Caco-2 (cell line): ENCODE measurements around the gene ADARB2. TPM values are rescaled to one million over a fixed set of nuclear protein-coding genes. Genes with fewer than 3 reads are reported as not detected.

ENCODE experiments used
- BruUV-seq: library from RNA; stranded (reverse); fragments of 400-500 nt; replicated peaks from 2 replicates; lab custom pipeline; 2021; lab: Mats Ljungman, UMichigan
- CTCF ChIA-PET: fragments of 300-600 bp; sonication (Branson Sonifier 250); formaldehyde crosslinking; loops from one replicate; lab custom pipeline; 2022; ENCODE audit warnings: antibody characterized with exemption; lab: Charles Lee
- POLR2A ChIA-PET: fragments of 300-600 bp; sonication (Branson Sonifier 250); formaldehyde crosslinking; loops from one replicate; lab custom pipeline; 2022; ENCODE audit warnings: antibody characterized with exemption; lab: Charles Lee
- DNase-seq, 2 experiments: peaks; one replicate each; pipeline versions ENCODE4 v3.0.0 to v3.0.0-alpha.2; 2020 to 2022
- H3K27me3 ChIP-seq: replicated peaks from 2 replicates; pipeline ENCODE4 v1.6.0; 2011; ENCODE audit warnings: low read length; ENCODE audit not compliant: control insufficient read depth, insufficient read depth
- H3K36me3 ChIP-seq: 2 replicates; pipeline ENCODE4 v1.5.1; 2011; ENCODE audit warnings: low read length; ENCODE audit not compliant: control insufficient read depth, insufficient read depth
- H3K4me1 ChIP-seq: fragments of 250-450 bp; sonication (Bioruptor Pico); 2 replicates; pipeline ENCODE4 v1.5.1; 2020; ENCODE audit warnings: mild to moderate bottlenecking
- H3K4me3 ChIP-seq: 2 replicates; pipeline ENCODE4 v1.5.1; 2011; ENCODE audit warnings: low read depth, mild to moderate bottlenecking, control low read depth, low read length
- H3K9me3 ChIP-seq: fragments of 250-450 bp; sonication (Bioruptor Pico); 2 replicates; pipeline ENCODE4 v1.5.1; 2020; ENCODE audit warnings: mild to moderate bottlenecking, moderate library complexity
- H3K27ac Mint-ChIP-seq: one replicate; pipeline ENCODE4 v1.8.0; 2022; ENCODE audit warnings: mixed read lengths; ENCODE audit not compliant: unreplicated experiment
- H3K27me3 Mint-ChIP-seq: one replicate; pipeline ENCODE4 v1.8.0; 2022; ENCODE audit warnings: mixed read lengths; ENCODE audit not compliant: insufficient read depth, unreplicated experiment
- H3K36me3 Mint-ChIP-seq: one replicate; pipeline ENCODE4 v1.8.0; 2022; ENCODE audit warnings: mild to moderate bottlenecking, mixed read lengths; ENCODE audit not compliant: insufficient read depth, unreplicated experiment
- H3K4me1 Mint-ChIP-seq: one replicate; pipeline ENCODE4 v1.8.0; 2022; ENCODE audit warnings: low read depth, mixed read lengths; ENCODE audit not compliant: unreplicated experiment
- H3K4me3 Mint-ChIP-seq: one replicate; pipeline ENCODE4 v1.8.0; 2022; ENCODE audit warnings: mild to moderate bottlenecking, moderate library complexity, mixed read lengths; ENCODE audit not compliant: unreplicated experiment
- H3K9me3 Mint-ChIP-seq: one replicate; pipeline ENCODE4 v1.8.0; 2022; ENCODE audit warnings: mixed read lengths; ENCODE audit not compliant: unreplicated experiment
- intact Hi-C: fragments of 100-400 bp; cut with micrococcal nuclease; formaldehyde crosslinking; loops from one replicate; pipeline ENCODE4 v1.10.0; 2022; ENCODE audit not compliant: unreplicated experiment
- total RNA-seq: library from RNA; stranded (reverse); gene quantifications from 2 replicates; pipeline ENCODE4 v1.2.3, GENCODE V29; 2022
- TF ChIP-seq, protein P1 (sequence below), 2 experiments: fragments of 200-600 bp in 1 of 2; IDR thresholded peaks; 1 replicate in 1 of 2; 2 replicates in 1 of 2; pipeline versions ENCODE4 v1.5.1 to v1.8.0; 2011 to 2022; ENCODE audit warnings: antibody characterized with exemption in 1 of 2, control low read depth in 1 of 2, inconsistent platforms in 1 of 2, low read depth in 1 of 2, low read length in 1 of 2, mild to moderate bottlenecking in 1 of 2, moderate library complexity in 1 of 2; ENCODE audit not compliant: insufficient read depth in 1 of 2, severe bottlenecking in 1 of 2, unreplicated experiment in 1 of 2

ADARB2 gene
- total RNA-seq, 1 experiment from 2014 or later = 0.27 TPM

DNA sequence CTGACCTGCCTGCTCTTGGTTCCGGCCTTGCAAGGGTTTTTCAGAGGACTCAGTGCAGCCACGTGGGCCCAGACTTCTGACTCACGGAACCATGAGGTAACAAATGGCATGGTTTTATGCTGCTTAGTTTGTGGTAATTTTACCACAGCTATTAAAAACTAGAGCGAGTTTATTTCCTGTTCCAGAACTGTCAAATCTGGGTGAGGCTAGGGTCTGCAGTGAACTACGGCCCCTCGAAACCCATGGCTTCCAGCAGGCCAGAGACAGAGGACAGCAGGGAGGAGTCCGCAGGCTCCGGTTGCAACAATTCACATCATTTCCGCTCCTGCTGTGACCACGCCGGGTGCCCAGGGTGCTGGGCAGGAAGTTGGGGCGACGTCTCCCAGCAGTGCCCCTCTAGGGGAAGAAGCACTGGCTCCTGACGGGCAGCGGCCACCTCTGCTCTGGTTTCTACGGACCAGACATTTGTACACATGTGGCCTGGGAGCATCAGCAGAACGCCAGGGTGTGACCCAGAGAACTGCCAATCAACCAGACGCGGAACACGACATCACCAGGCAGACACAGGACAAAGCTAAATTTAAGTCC lies 74.8 kb downstream of the ADARB2 start:
- no TSS peak for BruUV-seq
- Histone ChIP-seq H3K36me3 (no peaks in the 10 kb centered on the region), H3K27me3 (no peaks in the 10 kb centered on the region), H3K4me3 (no peak overlapping the region), H3K9me3 (peaks cover 16% of the 10 kb centered on the region), H3K4me1 (0 out of 2 replicates have a peak, but pooled peaks cover 9% of the 10 kb centered on the region)
- no peak overlapping the region for H3K27ac Mint-ChIP-seq
- ChIA-PET CTCF (no interaction called here), POLR2A (no interaction called here)
- peaks cover 32% of the 10 kb centered on the region for H3K9me3 Mint-ChIP-seq
- DNase-seq = no peak
- peaks cover 8% of the 10 kb centered on the region for H3K4me1 Mint-ChIP-seq
- intact Hi-C loops = no loop called here
- no peaks in the 10 kb centered on the region for H3K36me3 Mint-ChIP-seq
- peaks cover 7% of the 10 kb centered on the region for H3K27me3 Mint-ChIP-seq
- no peak overlapping the region for H3K4me3 Mint-ChIP-seq
- TF ChIP-seq, protein P1, sequence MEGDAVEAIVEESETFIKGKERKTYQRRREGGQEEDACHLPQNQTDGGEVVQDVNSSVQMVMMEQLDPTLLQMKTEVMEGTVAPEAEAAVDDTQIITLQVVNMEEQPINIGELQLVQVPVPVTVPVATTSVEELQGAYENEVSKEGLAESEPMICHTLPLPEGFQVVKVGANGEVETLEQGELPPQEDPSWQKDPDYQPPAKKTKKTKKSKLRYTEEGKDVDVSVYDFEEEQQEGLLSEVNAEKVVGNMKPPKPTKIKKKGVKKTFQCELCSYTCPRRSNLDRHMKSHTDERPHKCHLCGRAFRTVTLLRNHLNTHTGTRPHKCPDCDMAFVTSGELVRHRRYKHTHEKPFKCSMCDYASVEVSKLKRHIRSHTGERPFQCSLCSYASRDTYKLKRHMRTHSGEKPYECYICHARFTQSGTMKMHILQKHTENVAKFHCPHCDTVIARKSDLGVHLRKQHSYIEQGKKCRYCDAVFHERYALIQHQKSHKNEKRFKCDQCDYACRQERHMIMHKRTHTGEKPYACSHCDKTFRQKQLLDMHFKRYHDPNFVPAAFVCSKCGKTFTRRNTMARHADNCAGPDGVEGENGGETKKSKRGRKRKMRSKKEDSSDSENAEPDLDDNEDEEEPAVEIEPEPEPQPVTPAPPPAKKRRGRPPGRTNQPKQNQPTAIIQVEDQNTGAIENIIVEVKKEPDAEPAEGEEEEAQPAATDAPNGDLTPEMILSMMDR (IDR thresholded peaks at IDR 0.05; ENCODE audit: insufficient read depth in 1 of 2, low read depth in 1 of 2, low read length in 1 of 2, severe bottlenecking in 1 of 2, unreplicated experiment in 1 of 2) = no peak

DNA sequence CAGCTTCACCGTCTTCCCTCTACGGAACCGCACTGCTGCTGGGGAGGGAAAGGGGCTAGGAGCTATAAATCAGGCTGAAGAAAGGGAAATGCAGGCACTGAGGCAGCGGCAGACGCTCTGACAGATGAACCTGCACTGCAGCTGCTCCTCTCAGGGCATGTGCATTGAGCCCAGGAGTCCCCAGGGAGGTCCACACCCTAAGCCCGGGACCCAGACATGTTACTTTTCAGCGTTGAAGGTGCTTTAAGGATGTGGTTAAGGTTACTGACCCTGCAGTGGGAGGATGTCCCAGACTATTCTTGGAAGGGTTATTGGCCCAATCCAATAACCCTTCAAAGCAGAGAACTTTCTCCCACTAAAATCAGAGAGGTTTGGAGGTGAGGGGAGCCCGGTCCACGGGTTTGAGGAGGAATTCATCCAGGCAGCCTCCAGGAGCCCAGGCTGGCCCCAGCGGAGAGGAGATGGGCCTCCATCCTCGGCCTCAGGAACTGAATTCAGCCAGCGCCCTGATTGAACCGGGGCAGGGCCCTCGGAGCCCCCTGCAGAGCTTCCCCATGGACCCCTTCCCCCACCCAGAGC lies 75.4 kb downstream of the ADARB2 start:
- ChIA-PET POLR2A (no interaction called here), CTCF (no interaction called here)
- H3K4me3 Mint-ChIP-seq = no peak overlapping the region
- peaks cover 33% of the 10 kb centered on the region for H3K9me3 Mint-ChIP-seq
- peaks cover 7% of the 10 kb centered on the region for H3K27me3 Mint-ChIP-seq
- intact Hi-C loops = no loop called here
- TF ChIP-seq, protein P1 (IDR thresholded peaks at IDR 0.05; ENCODE audit: insufficient read depth in 1 of 2, low read depth in 1 of 2, low read length in 1 of 2, severe bottlenecking in 1 of 2, unreplicated experiment in 1 of 2) = no peak
- Histone ChIP-seq H3K9me3 (peaks cover 16% of the 10 kb centered on the region), H3K4me3 (no peak overlapping the region), H3K4me1 (0 out of 2 replicates have a peak, but pooled peaks cover 9% of the 10 kb centered on the region), H3K27me3 (no peaks in the 10 kb centered on the region), H3K36me3 (no peaks in the 10 kb centered on the region)
- no peak overlapping the region for H3K27ac Mint-ChIP-seq
- no peak for DNase-seq
- H3K36me3 Mint-ChIP-seq = no peaks in the 10 kb centered on the region
- no TSS peak for BruUV-seq
- peaks cover 8% of the 10 kb centered on the region for H3K4me1 Mint-ChIP-seq

DNA sequence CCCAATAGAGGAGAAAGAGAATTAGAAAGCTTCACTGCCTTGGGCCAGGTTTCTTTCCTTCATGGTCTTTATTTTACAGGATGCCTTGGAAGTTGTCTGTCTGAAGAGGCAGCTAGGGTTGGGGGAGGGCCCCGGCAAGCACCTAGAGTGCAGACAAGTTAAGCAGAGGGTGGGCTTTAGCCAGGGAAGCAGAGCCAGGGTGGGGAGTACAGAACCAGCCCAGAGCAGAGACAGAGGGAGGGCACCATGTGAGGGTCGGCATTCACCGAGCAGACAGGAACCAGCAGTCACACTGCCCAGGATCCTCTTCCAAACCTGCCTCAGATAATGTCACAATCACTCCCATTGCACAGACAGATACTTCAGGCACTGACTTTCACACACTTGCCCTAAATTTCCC lies 75.9 kb downstream of the ADARB2 start:
- Histone ChIP-seq H3K4me1 (0 out of 2 replicates have a peak, but pooled peaks cover 9% of the 10 kb centered on the region), H3K36me3 (no peaks in the 10 kb centered on the region), H3K9me3 (peaks cover 16% of the 10 kb centered on the region), H3K4me3 (no peak overlapping the region), H3K27me3 (no peaks in the 10 kb centered on the region)
- POLR2A ChIA-PET = no interaction called here
- peaks cover 8% of the 10 kb centered on the region for H3K4me1 Mint-ChIP-seq
- peak overlapping the region; percentile 48 for H3K27ac Mint-ChIP-seq
- intact Hi-C loops = no loop called here
- BruUV-seq = no TSS peak
- H3K4me3 Mint-ChIP-seq = no peak overlapping the region
- TF ChIP-seq, protein P1 (IDR thresholded peaks at IDR 0.05; ENCODE audit: insufficient read depth in 1 of 2, low read depth in 1 of 2, low read length in 1 of 2, severe bottlenecking in 1 of 2, unreplicated experiment in 1 of 2) = no peak
- peaks cover 7% of the 10 kb centered on the region for H3K27me3 Mint-ChIP-seq
- no peak for DNase-seq
- H3K9me3 Mint-ChIP-seq = peaks cover 33% of the 10 kb centered on the region
- no peaks in the 10 kb centered on the region for H3K36me3 Mint-ChIP-seq
- CTCF ChIA-PET = no interaction called here
